Neuronal stem cell (in vitro differentiated cells): Measurements from ENCODE around the gene CYP8B1.

Source experiments
- DNase-seq: peaks from one replicate; pipeline ENCODE4 v3.0.0-alpha.2; 2013; ENCODE audit warnings: low spot score
- H2AFZ ChIP-seq: one replicate; pipeline ENCODE4 v1.6.1; 2013; ENCODE audit warnings: mild to moderate bottlenecking, low read length, inconsistent platforms
- H2AK5ac ChIP-seq: 2 replicates; pipeline ENCODE4 v1.6.1; 2013; ENCODE audit warnings: low read depth, mild to moderate bottlenecking, inconsistent platforms, low read length, moderate library complexity, mixed read lengths
- H2BK120ac ChIP-seq: 2 replicates; pipeline ENCODE4 v1.6.1; 2013; ENCODE audit warnings: low read depth, mild to moderate bottlenecking, inconsistent platforms, low read length, moderate library complexity, mixed read lengths
- H2BK12ac ChIP-seq: one replicate; pipeline ENCODE4 v1.6.1; 2013; ENCODE audit warnings: low read length, inconsistent platforms
- H2BK15ac ChIP-seq: 2 replicates; pipeline ENCODE4 v1.6.1; 2013; ENCODE audit warnings: mild to moderate bottlenecking, low read length, inconsistent platforms, mixed read lengths
- H2BK5ac ChIP-seq: one replicate; pipeline ENCODE4 v1.6.1; 2013; ENCODE audit warnings: inconsistent platforms, mild to moderate bottlenecking, low read length, moderate library complexity
- H3K14ac ChIP-seq: one replicate; pipeline ENCODE4 v1.6.1; 2013; ENCODE audit warnings: low read length, inconsistent platforms
- H3K18ac ChIP-seq: 2 replicates; pipeline ENCODE4 v1.6.1; 2013; ENCODE audit warnings: low read length, inconsistent platforms
- H3K23ac ChIP-seq: 2 replicates; pipeline ENCODE4 v1.6.1; 2013; ENCODE audit warnings: low read depth, mild to moderate bottlenecking, mixed read lengths, low read length, inconsistent platforms; ENCODE audit not compliant: poor library complexity
- H3K27ac ChIP-seq: replicated peaks from 3 replicates; pipeline ENCODE4 v1.5.1; 2013; ENCODE audit warnings: low read length, inconsistent platforms
- H3K27me3 ChIP-seq, 3 experiments: 2 replicates each; pipeline ENCODE4 v1.6.1; 2013; ENCODE audit warnings: low read length in 3 of 3, mild to moderate bottlenecking in 2 of 3, inconsistent platforms in 1 of 3, low read depth in 1 of 3, mixed read lengths in 1 of 3, moderate library complexity in 1 of 3; ENCODE audit not compliant: control insufficient read depth in 3 of 3, insufficient read depth in 3 of 3
- H3K36me3 ChIP-seq, 2 donors: replicated peaks in 1 of 2; 2 replicates each; pipeline ENCODE4 v1.6.1; 2013; ENCODE audit warnings: low read length in 2 of 2; ENCODE audit not compliant: control insufficient read depth in 2 of 2, insufficient read depth in 2 of 2
- H3K4ac ChIP-seq: 2 replicates; pipeline ENCODE4 v1.6.1; 2013; ENCODE audit warnings: inconsistent platforms, mild to moderate bottlenecking, low read length, moderate library complexity
- H3K4me1 ChIP-seq, 2 donors: 1 replicate in 1 of 2; 2 replicates in 1 of 2; pipeline ENCODE4 v1.6.1; 2013; ENCODE audit warnings: low read length in 2 of 2, low read depth in 1 of 2; ENCODE audit not compliant: control insufficient read depth in 2 of 2, insufficient read depth in 1 of 2
- H3K4me2 ChIP-seq: one replicate; pipeline ENCODE4 v1.6.1; 2013; ENCODE audit warnings: mild to moderate bottlenecking, low read length, inconsistent platforms; ENCODE audit not compliant: insufficient read depth, poor library complexity, severe bottlenecking
- H3K4me3 ChIP-seq, 2 donors: 2 replicates each; pipeline ENCODE4 v1.5.1; 2013; ENCODE audit warnings: low read length in 2 of 2, mild to moderate bottlenecking in 2 of 2, inconsistent platforms in 1 of 2, moderate library complexity in 1 of 2
- H3K79me1 ChIP-seq: one replicate; pipeline ENCODE4 v1.6.1; 2013; ENCODE audit warnings: low read depth, mild to moderate bottlenecking, inconsistent platforms, low read length, moderate library complexity
- H3K9ac ChIP-seq: one replicate; pipeline ENCODE4 v1.6.1; 2013; ENCODE audit warnings: mild to moderate bottlenecking, low read depth, low read length, inconsistent platforms; ENCODE audit not compliant: poor library complexity
- H3K9me3 ChIP-seq, 2 donors: replicated peaks in 1 of 2; 2 replicates each; pipeline versions ENCODE3 to v1.6.1; 2013; ENCODE audit warnings: low read length in 2 of 2, mild to moderate bottlenecking in 2 of 2, inconsistent platforms in 1 of 2, low read depth in 1 of 2, mixed read lengths in 1 of 2, moderate library complexity in 1 of 2; ENCODE audit not compliant: control insufficient read depth in 2 of 2, insufficient read depth in 1 of 2
- H4K8ac ChIP-seq: one replicate; pipeline ENCODE4 v1.6.1; 2013; ENCODE audit warnings: low read depth, mild to moderate bottlenecking, inconsistent platforms, low read length, moderate library complexity
- H4K91ac ChIP-seq: one replicate; pipeline ENCODE4 v1.6.1; 2013; ENCODE audit warnings: low read length, low read depth, mild to moderate bottlenecking, inconsistent platforms; ENCODE audit not compliant: poor library complexity
- WGBS, 2 donors: extraction: QIAGEN DNeasy Blood & Tissue Kit; methylation state at CpG; one replicate each; pipeline ENCODE4 v1.1.7; 2013; ENCODE audit warnings: missing lambda C conversion rate in 2 of 2, mixed read lengths in 1 of 2; ENCODE audit not compliant: insufficient read length in 2 of 2, insufficient replicate concordance in 1 of 2; ENCODE audit errors: extremely low coverage in 2 of 2; 5-methylcytosine and 5-hydroxymethylcytosine counted together

Gene CYP8B1

GRCh38 chr3:42900226-42901072 lies 24.8 kb upstream of the CYP8B1 start:
- Histone ChIP-seq H3K4me1 (no peaks in the 10 kb centered on the region), H3K79me1 (no peaks in the 10 kb centered on the region), H2AFZ (no peak overlapping the region), H3K18ac (no peak overlapping the region), H3K4me3 (no peak overlapping the region), H3K27me3 (no peaks in the 10 kb centered on the region), H2BK12ac (no peak overlapping the region), H4K91ac (no peak overlapping the region), H2BK15ac (no peak overlapping the region), H3K14ac (no peak overlapping the region), H3K27ac (no peak overlapping the region), H4K8ac (no peak overlapping the region), H3K4ac (no peak overlapping the region), H2BK120ac (no peak overlapping the region), H3K9me3 (peaks cover 0 to 1% of the 10 kb centered on the region in 2 donors), H2AK5ac (no peak overlapping the region), H2BK5ac (no peak overlapping the region), H3K36me3 (no peaks in the 10 kb centered on the region), H3K23ac (no peak overlapping the region), H3K9ac (no peak overlapping the region), H3K4me2 (no peak overlapping the region)
- DNase-seq: no peak
- WGBS, 2 donors: no CpG with 5 or more reads among the region's 8 CpGs

- Histone ChIP-seq H3K9me3 (peaks cover 0 to 1% of the 10 kb centered on the region in 2 donors), H2BK15ac (no peak overlapping the region), H2BK120ac (no peak overlapping the region), H3K27ac (no peak overlapping the region), H2BK12ac (no peak overlapping the region), H3K27me3 (no peaks in the 10 kb centered on the region), H3K4me1 (no peaks in the 10 kb centered on the region), H2AK5ac (no peak overlapping the region), H3K14ac (no peak overlapping the region), H3K4ac (no peak overlapping the region), H3K23ac (no peak overlapping the region), H2AFZ (no peak overlapping the region), H2BK5ac (no peak overlapping the region), H3K9ac (no peak overlapping the region), H4K91ac (no peak overlapping the region), H3K79me1 (no peaks in the 10 kb centered on the region), H3K18ac (no peak overlapping the region), H3K4me2 (no peak overlapping the region), H3K4me3 (no peak overlapping the region), H3K36me3 (no peaks in the 10 kb centered on the region), H4K8ac (no peak overlapping the region)
- no peak for DNase-seq
These were observed 23.4 kb upstream of the CYP8B1 start for GRCh38 chr3:42898896-42899675.

- Histone ChIP-seq H3K27me3 (no peaks in the 10 kb centered on the region), H3K18ac (no peak overlapping the region), H2BK5ac (no peak overlapping the region), H3K79me1 (no peaks in the 10 kb centered on the region), H3K9me3 (peaks cover 0 to 1% of the 10 kb centered on the region in 2 donors), H3K23ac (no peak overlapping the region), H3K27ac (no peak overlapping the region), H3K4me2 (no peak overlapping the region), H3K36me3 (no peaks in the 10 kb centered on the region), H2BK12ac (no peak overlapping the region), H3K4me3 (no peak overlapping the region), H2BK15ac (no peak overlapping the region), H2AK5ac (no peak overlapping the region), H3K9ac (no peak overlapping the region), H4K8ac (no peak overlapping the region), H2BK120ac (no peak overlapping the region), H3K4me1 (no peaks in the 10 kb centered on the region), H2AFZ (no peak overlapping the region), H4K91ac (no peak overlapping the region), H3K14ac (no peak overlapping the region), H3K4ac (no peak overlapping the region)
- DNase-seq: no peak
These were observed 19.8 kb upstream of the CYP8B1 start for GRCh38 chr3:42895580-42895868.

- H3K36me3 ChIP-seq: no peaks in the 10 kb centered on the region
- H3K79me1 ChIP-seq: no peaks in the 10 kb centered on the region
- H2BK120ac ChIP-seq: no peak overlapping the region
- peaks cover 0 to 1% of the 10 kb centered on the region in 2 donors for H3K9me3 ChIP-seq
- DNase-seq: no peak
- no CpG with 5 or more reads among the region's 3 CpGs for WGBS, 2 donors
- no peak overlapping the region for H4K91ac ChIP-seq
- no peak overlapping the region for H3K14ac ChIP-seq
- no peak overlapping the region for H2BK5ac ChIP-seq
- H3K4me2 ChIP-seq: no peak overlapping the region
- no peak overlapping the region for H3K18ac ChIP-seq
- no peak overlapping the region for H4K8ac ChIP-seq
- H2AK5ac ChIP-seq: no peak overlapping the region
- no peak overlapping the region for H3K4me3 ChIP-seq
- H3K9ac ChIP-seq: no peak overlapping the region
- H3K4ac ChIP-seq: no peak overlapping the region
- H2BK12ac ChIP-seq: no peak overlapping the region
- no peak overlapping the region for H3K27ac ChIP-seq
- H3K4me1 ChIP-seq: no peaks in the 10 kb centered on the region
- no peak overlapping the region for H2AFZ ChIP-seq
- H3K27me3 ChIP-seq: no peaks in the 10 kb centered on the region
- no peak overlapping the region for H2BK15ac ChIP-seq
- H3K23ac ChIP-seq: no peak overlapping the region
These were observed 19.3 kb upstream of the CYP8B1 start for GRCh38 chr3:42894698-42895579.
